ENCODE results near the gene CD5L.

GRCh38 chr1:157781048-157781447, 60.6 kb downstream of the CD5L start:
- TF ChIP-seq CTCF (IDR thresholded peaks at IDR 0.05; ENCODE audit: poor library complexity, severe bottlenecking) (no peak), EZH2 (IDR thresholded peaks at IDR 0.05; ENCODE audit: borderline replicate concordance, insufficient read depth, low read length, poor library complexity, severe bottlenecking) (no peak), POLR2AphosphoS5 (IDR thresholded peaks at IDR 0.05) (no peak), MXI1 (conservative IDR thresholded peaks at IDR 0.05; ENCODE audit: poor library complexity, severe bottlenecking) (no peak), REST (IDR thresholded peaks at IDR 0.05; ENCODE audit: borderline replicate concordance) (no peak)

All from neural cell (in vitro differentiated cells).